Measurements from ENCODE around the gene INKA2.
A peak's percentile ranks its signal among the peaks of the same experiment; 100 is the strongest.
"Not testable (repeated sequence)": the region's sequence is repeated elsewhere in the genome, so short reads cannot be mapped to it uniquely, and the experiment has no call there.

The INKA2 gene

DNA sequence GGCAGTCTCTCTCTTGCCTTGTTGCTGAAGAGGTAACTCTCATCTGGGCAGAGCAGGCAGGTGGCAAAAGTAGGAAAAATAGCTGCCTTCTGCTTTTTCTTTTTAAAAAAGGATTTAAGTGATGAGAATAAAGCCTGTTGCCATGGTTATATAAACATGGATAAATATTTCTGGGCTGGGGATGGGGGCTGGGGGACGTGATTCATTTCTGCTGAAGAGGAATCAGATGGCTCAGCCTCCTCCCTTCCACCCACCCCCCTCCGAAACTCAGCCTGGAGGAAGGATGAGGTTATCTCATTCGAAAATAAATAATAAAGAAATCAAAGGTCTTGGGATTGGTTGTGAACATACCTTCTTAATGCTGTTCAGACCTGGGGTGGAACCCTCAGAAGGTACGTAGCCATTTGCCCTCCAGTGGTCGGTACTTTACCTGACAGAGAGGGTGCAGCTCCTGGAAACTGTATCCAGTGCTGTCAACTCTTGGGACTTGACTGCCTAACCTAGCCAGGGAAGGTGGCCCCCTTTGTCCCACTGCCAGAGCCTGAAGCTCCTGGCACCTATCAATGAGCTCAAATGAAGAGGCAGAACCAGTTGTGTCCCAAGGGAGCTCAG, 3.8 kb upstream of the INKA2 start:
- TF ChIP-seq, protein P1, sequence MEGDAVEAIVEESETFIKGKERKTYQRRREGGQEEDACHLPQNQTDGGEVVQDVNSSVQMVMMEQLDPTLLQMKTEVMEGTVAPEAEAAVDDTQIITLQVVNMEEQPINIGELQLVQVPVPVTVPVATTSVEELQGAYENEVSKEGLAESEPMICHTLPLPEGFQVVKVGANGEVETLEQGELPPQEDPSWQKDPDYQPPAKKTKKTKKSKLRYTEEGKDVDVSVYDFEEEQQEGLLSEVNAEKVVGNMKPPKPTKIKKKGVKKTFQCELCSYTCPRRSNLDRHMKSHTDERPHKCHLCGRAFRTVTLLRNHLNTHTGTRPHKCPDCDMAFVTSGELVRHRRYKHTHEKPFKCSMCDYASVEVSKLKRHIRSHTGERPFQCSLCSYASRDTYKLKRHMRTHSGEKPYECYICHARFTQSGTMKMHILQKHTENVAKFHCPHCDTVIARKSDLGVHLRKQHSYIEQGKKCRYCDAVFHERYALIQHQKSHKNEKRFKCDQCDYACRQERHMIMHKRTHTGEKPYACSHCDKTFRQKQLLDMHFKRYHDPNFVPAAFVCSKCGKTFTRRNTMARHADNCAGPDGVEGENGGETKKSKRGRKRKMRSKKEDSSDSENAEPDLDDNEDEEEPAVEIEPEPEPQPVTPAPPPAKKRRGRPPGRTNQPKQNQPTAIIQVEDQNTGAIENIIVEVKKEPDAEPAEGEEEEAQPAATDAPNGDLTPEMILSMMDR (conservative IDR thresholded peaks at IDR 0.05), result no peak
- TF ChIP-seq ZFX (IDR thresholded peaks at IDR 0.05), result no peak
- H3K27ac ChIP-seq, result no peak overlapping the region

DNA sequence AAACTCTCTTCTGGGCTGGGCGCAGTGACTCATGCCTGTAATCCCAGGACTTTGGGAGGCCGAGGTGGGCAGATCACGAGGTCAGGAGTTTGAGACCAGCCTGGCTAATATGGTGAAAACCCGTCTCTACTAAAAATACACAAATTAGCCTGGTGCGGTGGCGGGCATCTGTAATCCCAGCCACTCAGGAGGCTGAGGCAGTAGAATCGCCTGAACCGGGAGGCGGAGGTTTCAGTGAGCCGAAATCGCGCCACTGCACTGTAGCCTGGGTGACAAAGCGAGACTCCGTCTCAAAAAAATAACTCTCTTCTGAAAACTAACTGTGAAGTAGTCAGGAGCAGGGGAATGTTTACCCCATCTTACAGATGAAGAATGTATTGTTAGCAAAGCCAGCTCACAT, 3.1 kb upstream of the INKA2 start:
- not testable (repeated sequence) for H3K27ac ChIP-seq

DNA sequence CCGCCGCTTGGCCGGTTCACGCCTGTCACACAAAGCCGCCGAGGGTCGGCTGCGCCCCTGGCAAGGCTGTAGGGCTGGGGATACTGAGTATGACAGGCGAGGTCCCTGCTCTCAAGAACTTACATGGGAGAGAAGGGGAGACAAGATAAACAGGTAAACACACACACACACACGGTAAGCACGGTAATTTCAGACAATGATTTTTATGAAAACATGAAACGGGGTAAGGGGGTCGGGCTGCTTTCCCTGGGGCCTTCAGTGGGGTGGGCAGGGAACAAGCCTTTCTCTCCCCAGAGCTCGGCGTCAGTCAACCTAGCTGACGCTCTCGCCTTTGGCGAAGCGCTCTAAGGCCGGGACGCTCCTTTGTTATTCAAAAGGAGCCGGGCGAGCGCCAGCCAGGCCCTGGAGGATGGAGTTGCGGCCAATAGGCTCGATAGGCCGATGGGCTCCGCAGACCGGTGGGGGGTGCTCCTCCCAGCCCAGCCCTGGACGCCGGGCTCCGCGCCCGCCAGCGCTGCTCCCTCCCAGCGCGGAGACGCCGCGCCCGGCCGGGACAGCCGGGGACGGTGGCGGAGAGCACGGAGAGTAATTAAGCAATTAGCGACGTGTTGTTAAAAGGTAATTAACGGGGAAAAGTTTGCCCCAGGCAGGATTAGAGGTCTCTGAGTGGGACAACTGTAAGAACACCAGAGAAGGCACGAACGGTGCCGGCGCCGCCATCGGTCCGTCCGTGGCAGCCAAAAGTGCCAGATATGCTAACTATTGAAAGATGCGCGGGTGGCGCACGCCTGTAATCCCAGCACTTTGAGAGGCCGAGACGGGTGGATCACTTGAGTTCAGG, 950 bp upstream of the INKA2 start:
- H3K27ac ChIP-seq, result peak overlapping the region; percentile 87
- no peak for TF ChIP-seq ZFX (IDR thresholded peaks at IDR 0.05)
- TF ChIP-seq, protein P1 (conservative IDR thresholded peaks at IDR 0.05), result no peak

DNA sequence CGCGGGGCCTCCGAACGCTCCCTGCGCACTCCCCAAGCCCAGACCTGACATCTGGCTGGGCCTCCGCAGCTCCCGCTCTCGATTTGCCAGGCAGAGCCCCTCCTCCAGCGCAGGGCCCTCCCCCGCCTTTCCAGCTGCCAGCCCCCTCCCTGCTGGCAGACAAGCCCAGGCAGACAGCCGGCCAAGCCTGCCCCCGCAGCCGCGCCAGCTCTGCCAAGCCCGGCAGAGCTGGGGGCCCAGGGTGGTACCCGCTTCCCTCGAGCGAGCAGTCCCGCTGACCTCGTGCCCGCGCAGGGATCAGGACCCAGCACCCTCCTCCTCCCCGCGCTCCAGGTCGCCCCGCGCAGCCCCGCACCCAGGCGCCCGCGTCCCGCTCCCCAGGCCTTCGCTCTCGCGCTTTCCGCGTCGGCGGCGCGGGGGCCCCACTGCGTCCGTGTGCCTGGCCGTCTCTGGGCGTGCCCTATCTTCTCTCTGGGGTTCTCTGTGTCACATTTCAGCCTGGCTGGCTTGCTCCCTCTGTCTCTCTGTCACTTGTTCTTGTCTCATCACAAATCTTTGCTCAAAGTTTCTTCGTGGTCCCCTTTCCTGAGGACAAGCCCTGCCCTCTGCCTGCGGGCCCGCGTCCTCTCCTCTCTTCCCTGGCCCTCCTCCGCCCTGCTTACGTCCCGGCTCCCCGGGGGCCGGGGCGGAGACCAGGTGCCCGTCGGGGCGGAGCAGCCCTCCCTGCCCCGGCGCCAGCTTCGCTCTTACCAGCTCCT, 580 bp downstream of the INKA2 start:
- TF ChIP-seq ZFX (IDR thresholded peaks at IDR 0.05), result peak; percentile 38; the same call in 1 of the 2 replicates
- TF ChIP-seq, protein P1 (conservative IDR thresholded peaks at IDR 0.05), result no peak
- H3K27ac ChIP-seq, result peak overlapping the region; percentile 87

DNA sequence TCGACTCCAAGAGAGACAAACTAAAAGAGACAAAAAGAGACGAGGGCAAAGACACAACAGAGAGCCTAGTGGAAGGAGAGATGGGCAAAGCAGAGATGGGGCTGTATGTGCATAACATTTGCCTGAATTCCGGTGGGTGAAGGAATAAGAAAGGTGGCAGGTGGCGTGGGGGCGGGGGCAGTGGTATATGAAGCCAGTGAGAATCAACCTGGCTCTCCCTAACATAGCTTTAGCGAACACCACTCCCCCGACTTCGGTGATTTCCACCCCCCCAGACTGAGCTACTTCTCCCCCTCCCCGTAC, 1.1 kb downstream of the INKA2 start:
- no peak for TF ChIP-seq ZFX (IDR thresholded peaks at IDR 0.05)
- TF ChIP-seq, protein P1 (conservative IDR thresholded peaks at IDR 0.05), result no peak
- H3K27ac ChIP-seq, result peak overlapping the region; percentile 87

DNA sequence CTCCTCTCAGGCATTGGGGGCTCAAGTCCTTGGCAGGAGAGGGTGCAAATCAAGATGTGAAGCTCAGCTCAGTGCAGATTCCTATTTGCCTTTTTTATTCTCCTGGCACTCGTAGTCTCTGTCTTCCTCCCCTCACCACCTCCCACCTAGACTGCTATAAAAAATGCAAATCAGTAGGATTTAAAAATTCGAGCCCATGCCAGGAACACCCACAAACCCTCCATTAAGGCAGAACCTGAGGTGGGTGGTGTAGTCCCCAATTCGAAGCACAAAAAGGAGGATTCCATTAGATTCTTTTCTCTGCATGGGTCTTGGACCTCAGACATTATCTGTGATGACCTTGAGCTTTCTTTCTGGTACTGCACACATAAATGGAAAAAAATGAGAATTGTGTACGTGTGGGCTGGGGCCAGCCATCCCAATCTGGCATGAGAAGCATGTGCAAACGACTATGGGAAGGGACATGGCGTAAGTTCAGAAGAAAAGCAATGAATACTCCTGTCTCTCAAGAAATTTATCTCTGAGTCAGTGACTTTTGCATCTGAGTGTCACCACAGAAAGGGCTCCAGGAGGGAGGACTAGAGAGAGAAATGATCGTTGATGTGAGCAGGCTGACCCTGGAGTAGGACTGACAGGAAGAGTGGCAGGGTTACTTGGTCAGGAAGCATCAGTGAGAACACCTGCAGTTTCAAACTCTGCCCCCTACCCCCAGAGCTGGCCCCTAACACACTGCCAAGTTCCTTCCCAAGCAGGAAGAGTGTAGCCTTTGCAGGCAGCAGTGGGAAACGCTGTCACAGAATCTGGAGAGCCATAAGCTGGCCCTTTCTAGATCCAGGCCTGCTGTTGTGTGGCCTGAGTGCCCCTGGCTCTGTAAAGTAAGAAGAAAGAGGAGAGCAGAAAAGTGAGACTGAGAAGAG, 1.7 kb downstream of the INKA2 start:
- TF ChIP-seq, protein P1 (conservative IDR thresholded peaks at IDR 0.05), result no peak
- TF ChIP-seq ZFX (IDR thresholded peaks at IDR 0.05), result no peak
- no peak overlapping the region for H3K27ac ChIP-seq

DNA sequence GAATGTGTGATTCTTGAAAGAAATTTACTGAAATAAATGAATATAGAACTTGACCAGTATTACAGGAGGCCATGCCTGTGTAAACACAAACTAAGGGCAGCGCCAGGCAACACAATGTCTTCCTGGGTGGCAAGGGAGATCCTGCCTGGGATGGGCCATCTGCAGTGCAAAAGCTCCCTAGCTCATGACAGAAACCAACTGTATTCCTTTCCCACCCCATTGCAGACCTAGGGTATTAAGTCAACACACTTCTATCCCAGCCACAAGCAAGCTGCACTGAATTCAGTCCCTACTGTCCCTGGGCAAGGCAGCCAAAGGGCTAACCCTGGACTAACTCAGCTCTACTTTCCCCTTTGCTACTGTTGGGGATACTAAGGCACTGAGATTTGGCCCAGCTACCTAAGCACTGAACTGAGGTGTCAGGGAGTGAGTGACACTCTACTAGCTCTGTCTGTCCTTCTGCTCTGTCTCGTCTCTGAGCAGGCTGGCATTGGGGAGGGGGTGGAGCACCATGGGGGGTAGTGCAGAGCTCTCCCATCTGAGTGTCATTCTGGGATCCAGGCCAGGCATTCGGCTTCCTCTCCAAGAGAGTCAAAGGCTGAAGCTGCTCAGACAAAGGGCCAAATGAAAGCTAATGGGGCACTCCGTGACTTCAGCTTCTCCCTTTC, 2.5 kb downstream of the INKA2 start:
- no peak for TF ChIP-seq ZFX (IDR thresholded peaks at IDR 0.05)
- TF ChIP-seq, protein P1 (conservative IDR thresholded peaks at IDR 0.05), result no peak
- no peak overlapping the region for H3K27ac ChIP-seq
